DND-41 (cell line): ENCODE data around the gene KRTAP4-9.
"Not testable (repeated sequence)": the region's sequence is repeated elsewhere in the genome, so short reads cannot be mapped to it uniquely, and the experiment has no call there.

Source experiments
- EZH2 ChIP-seq: IDR thresholded peaks from 3 replicates; pipeline ENCODE4 v1.6.1; 2012; ENCODE audit warnings: borderline replicate concordance, low read depth, mild to moderate bottlenecking, moderate library complexity, low read length, inconsistent platforms; ENCODE audit not compliant: severe bottlenecking
- TF ChIP-seq, protein P1 (sequence below): IDR thresholded peaks from 2 replicates; pipeline ENCODE4 v1.5.1; 2012; ENCODE audit warnings: borderline replicate concordance, low read length, moderate library complexity, mild to moderate bottlenecking; ENCODE audit not compliant: poor library complexity, severe bottlenecking; ENCODE audit errors: extremely low read depth

DNA sequence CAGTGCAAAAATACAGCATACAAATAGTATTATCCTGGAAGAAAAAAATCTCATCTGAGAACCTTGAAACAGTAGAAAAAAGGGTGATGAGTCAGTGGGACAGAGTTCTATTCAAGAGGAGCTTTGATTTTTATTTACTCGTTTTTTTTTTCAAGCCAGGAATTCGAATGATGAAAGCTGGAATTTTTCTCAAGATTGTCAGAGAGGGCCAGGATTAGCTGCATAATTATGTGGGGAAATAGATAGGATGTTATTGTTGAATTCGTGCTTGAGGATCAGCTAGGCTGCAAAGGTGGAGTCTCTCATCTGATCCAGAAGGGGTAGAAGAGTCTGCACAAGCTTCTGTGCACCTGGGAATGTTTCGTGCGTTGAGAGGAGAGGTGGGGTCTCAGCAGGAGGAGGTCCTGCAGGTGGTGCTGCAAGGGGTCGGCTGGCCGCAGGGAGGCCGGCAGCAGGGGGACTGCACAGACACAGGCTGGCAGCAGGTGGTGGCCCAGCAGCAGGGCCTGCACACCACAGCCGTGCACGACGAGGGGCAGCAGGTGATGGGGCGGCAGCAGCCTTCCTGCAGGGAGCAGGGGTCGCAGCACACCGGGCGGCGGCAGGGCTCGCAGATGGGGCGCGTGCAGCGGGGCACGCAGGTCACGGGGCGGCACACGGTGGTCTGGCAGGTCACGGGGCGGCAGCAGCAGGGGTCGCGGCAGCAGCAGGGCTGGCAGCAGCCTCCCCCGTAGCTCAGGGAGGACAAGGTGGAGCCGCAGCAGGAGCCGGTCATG lies 45.7 kb upstream of the KRTAP4-9 start:
- TF ChIP-seq, protein P1, sequence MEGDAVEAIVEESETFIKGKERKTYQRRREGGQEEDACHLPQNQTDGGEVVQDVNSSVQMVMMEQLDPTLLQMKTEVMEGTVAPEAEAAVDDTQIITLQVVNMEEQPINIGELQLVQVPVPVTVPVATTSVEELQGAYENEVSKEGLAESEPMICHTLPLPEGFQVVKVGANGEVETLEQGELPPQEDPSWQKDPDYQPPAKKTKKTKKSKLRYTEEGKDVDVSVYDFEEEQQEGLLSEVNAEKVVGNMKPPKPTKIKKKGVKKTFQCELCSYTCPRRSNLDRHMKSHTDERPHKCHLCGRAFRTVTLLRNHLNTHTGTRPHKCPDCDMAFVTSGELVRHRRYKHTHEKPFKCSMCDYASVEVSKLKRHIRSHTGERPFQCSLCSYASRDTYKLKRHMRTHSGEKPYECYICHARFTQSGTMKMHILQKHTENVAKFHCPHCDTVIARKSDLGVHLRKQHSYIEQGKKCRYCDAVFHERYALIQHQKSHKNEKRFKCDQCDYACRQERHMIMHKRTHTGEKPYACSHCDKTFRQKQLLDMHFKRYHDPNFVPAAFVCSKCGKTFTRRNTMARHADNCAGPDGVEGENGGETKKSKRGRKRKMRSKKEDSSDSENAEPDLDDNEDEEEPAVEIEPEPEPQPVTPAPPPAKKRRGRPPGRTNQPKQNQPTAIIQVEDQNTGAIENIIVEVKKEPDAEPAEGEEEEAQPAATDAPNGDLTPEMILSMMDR: not testable (repeated sequence)
- TF ChIP-seq EZH2: not testable (repeated sequence)
